Transverse colon (tissue), 4 donors: Measurements from ENCODE around the gene UNC5CL.
A peak's percentile ranks its signal among the peaks of the same experiment; 100 is the strongest.

ENCODE experiments used
- EP300 ChIP-seq: sonication (generic); formaldehyde crosslinking; IDR thresholded peaks from one replicate; pipeline ENCODE4 v1.6.1; 2017; ENCODE audit warnings: antibody characterized with exemption, low read depth
- POLR2A ChIP-seq: fragments of 450-650 bp; IDR thresholded peaks from one replicate; pipeline ENCODE4 v1.6.1; 2016; ENCODE audit warnings: antibody characterized with exemption, mild to moderate bottlenecking, moderate library complexity
- POLR2AphosphoS5 ChIP-seq, 3 donors: sonication (generic); formaldehyde crosslinking; IDR thresholded peaks; one replicate each; pipeline ENCODE4 v1.6.1; 2016; ENCODE audit warnings: antibody characterized with exemption in 3 of 3
- TF ChIP-seq, protein P1 (sequence below), 5 experiments: fragments of 200-600 bp in 3 of 5; fragments of 450-650 bp in 2 of 5; sonication (generic) in 3 of 5; IDR thresholded peaks; 1 replicate in 2 of 5; 2 replicates in 3 of 5; pipeline ENCODE4 v1.5.1; 2016 to 2017; ENCODE audit warnings: antibody characterized with exemption in 5 of 5, inconsistent platforms in 3 of 5, mild to moderate bottlenecking in 2 of 5, moderate library complexity in 1 of 5

GRCh38 chr6:41027799-41028560, 11.0 kb downstream of the UNC5CL start:
- TF ChIP-seq, protein P1, sequence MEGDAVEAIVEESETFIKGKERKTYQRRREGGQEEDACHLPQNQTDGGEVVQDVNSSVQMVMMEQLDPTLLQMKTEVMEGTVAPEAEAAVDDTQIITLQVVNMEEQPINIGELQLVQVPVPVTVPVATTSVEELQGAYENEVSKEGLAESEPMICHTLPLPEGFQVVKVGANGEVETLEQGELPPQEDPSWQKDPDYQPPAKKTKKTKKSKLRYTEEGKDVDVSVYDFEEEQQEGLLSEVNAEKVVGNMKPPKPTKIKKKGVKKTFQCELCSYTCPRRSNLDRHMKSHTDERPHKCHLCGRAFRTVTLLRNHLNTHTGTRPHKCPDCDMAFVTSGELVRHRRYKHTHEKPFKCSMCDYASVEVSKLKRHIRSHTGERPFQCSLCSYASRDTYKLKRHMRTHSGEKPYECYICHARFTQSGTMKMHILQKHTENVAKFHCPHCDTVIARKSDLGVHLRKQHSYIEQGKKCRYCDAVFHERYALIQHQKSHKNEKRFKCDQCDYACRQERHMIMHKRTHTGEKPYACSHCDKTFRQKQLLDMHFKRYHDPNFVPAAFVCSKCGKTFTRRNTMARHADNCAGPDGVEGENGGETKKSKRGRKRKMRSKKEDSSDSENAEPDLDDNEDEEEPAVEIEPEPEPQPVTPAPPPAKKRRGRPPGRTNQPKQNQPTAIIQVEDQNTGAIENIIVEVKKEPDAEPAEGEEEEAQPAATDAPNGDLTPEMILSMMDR (IDR thresholded peaks at IDR 0.05), result peak; percentile 97 to 99 (median 99)
- TF ChIP-seq POLR2A, result peak; percentile 26
- TF ChIP-seq EP300, result no peak
- TF ChIP-seq POLR2AphosphoS5 (IDR thresholded peaks at IDR 0.05), result peak in 2 of 3 donors; percentile 30
